NOMO-1 treated with DMSO at 0.1 percent for 48 hours (cell line): Measurements from ENCODE around the gene SRM.
"Not testable (repeated sequence)": the region's sequence is repeated elsewhere in the genome, so short reads cannot be mapped to it uniquely, and the experiment has no call there.

Source experiments
- DNase-seq: peaks from one replicate; lab custom pipeline; 2025; ENCODE audit not compliant: unreplicated experiment; lab: John Stamatoyannopoulos, UW

Gene SRM

GRCh38 chr1:11045428-11046269 lies 14.2 kb downstream of the SRM start:
- DNase-seq: no peak

- DNase-seq: no peak
These were observed 14.9 kb downstream of the SRM start for GRCh38 chr1:11044849-11045427.

- DNase-seq: no peak
These were observed 15.6 kb downstream of the SRM start for GRCh38 chr1:11044086-11044848.

- DNase-seq: no peak
These were observed 16.6 kb downstream of the SRM start for GRCh38 chr1:11042995-11043874.

- DNase-seq: no peak
These were observed 17.8 kb downstream of the SRM start for GRCh38 chr1:11042065-11042464.

- no peak for DNase-seq
These were observed 18.8 kb downstream of the SRM start for GRCh38 chr1:11041048-11041447.

- not testable (repeated sequence) for DNase-seq
These were observed 19.8 kb downstream of the SRM start for GRCh38 chr1:11040105-11040429.

- no peak for DNase-seq
These were observed 20.3 kb downstream of the SRM start for GRCh38 chr1:11039351-11040104.

- peak; percentile 84 for DNase-seq
These were observed 22.1 kb downstream of the SRM start for GRCh38 chr1:11037740-11038182.

GRCh38 chr1:11037019-11037739 lies 22.6 kb downstream of the SRM start:
- DNase-seq: not testable (repeated sequence)

- no peak for DNase-seq
These were observed 28.1 kb downstream of the SRM start for GRCh38 chr1:11031624-11032262.

GRCh38 chr1:11030865-11031264 lies 29.0 kb downstream of the SRM start:
- no peak for DNase-seq

- no peak for DNase-seq
These were observed 31.8 kb downstream of the SRM start for GRCh38 chr1:11028018-11028417.

- DNase-seq: no peak
These were observed 32.5 kb downstream of the SRM start for GRCh38 chr1:11027316-11027715.

GRCh38 chr1:11026903-11027302 lies 32.9 kb downstream of the SRM start:
- DNase-seq: no peak

- DNase-seq: no peak
These were observed 33.8 kb downstream of the SRM start for GRCh38 chr1:11026052-11026451.

GRCh38 chr1:11025618-11026017 lies 34.2 kb downstream of the SRM start:
- no peak for DNase-seq

GRCh38 chr1:11024874-11025203 lies 35.0 kb downstream of the SRM start:
- no peak for DNase-seq

- no peak for DNase-seq
These were observed 35.5 kb downstream of the SRM start for GRCh38 chr1:11024154-11024873.
